ENCODE data around the gene SEC61A1. TPM values are rescaled to one million over a fixed set of nuclear protein-coding genes. Genes with fewer than 3 reads are reported as not detected.

Gene SEC61A1
- total and polyA plus RNA-seq, 8 donors = 36.8 to 200 (median 80.7) TPM

GRCh38 chr3:128063865-128064264 is 11.6 kb downstream of the SEC61A1 start:
- no peak for DNase-seq
- Histone ChIP-seq H3K27ac (no peak overlapping the region), H3K27me3 (no peaks in the 10 kb centered on the region), H3K36me3 (peaks cover 100% of the 10 kb centered on the region in 4 donors), H3K4me3 (no peak overlapping the region), H3K9me3 (no peaks in the 10 kb centered on the region), H3K4me1 (no peaks in the 10 kb centered on the region)
- TF ChIP-seq POLR2A (IDR thresholded peaks at IDR 0.05) = no peak
- TF ChIP-seq EP300 (IDR thresholded peaks at IDR 0.05) = no peak
- no peak for TF ChIP-seq POLR2AphosphoS5 (IDR thresholded peaks at IDR 0.05)
- TF ChIP-seq CTCF (IDR thresholded peaks at IDR 0.05) = no peak
- 85 to 100% (median 92%) methylated on average over 2 of the region's 2 CpGs for WGBS, 5 donors
- intact Hi-C loops (cut with DNase I; ENCODE audit: low total_unique reads) = no loop called here

GRCh38 chr3:128064962-128065361 is 12.7 kb downstream of the SEC61A1 start:
- DNase-seq = no peak
- 87 to 93% (median 89%) methylated on average over 6 of the region's 6 CpGs for WGBS, 5 donors
- no peaks in the 10 kb centered on the region for H3K4me1 ChIP-seq
- no peaks in the 10 kb centered on the region for H3K27me3 ChIP-seq
- TF ChIP-seq POLR2AphosphoS5 (IDR thresholded peaks at IDR 0.05) (no peak), POLR2A (IDR thresholded peaks at IDR 0.05) (no peak), CTCF (IDR thresholded peaks at IDR 0.05) (no peak), EP300 (IDR thresholded peaks at IDR 0.05) (no peak)
- H3K9me3 ChIP-seq = no peaks in the 10 kb centered on the region
- no peak overlapping the region for H3K4me3 ChIP-seq
- peaks cover 100% of the 10 kb centered on the region in 4 donors for H3K36me3 ChIP-seq
- intact Hi-C loops (cut with DNase I; ENCODE audit: low total_unique reads) = no loop called here
- no peak overlapping the region for H3K27ac ChIP-seq

GRCh38 chr3:128066114-128066513 is 13.9 kb downstream of the SEC61A1 start:
- H3K36me3 ChIP-seq = peaks cover 100% of the 10 kb centered on the region in 4 donors

GRCh38 chr3:128066676-128067075 is 14.4 kb downstream of the SEC61A1 start:
- no peak for DNase-seq
- Histone ChIP-seq H3K9me3 (no peaks in the 10 kb centered on the region), H3K4me1 (peaks cover 0 to 10% (median under 1%) of the 10 kb centered on the region in 4 donors), H3K36me3 (peaks cover 100% of the 10 kb centered on the region in 4 donors), H3K27me3 (no peaks in the 10 kb centered on the region), H3K4me3 (no peak overlapping the region), H3K27ac (no peak overlapping the region)
- 85 to 92% (median 88%) methylated on average over 9 of the region's 9 CpGs for WGBS, 5 donors
- intact Hi-C loops (cut with DNase I; ENCODE audit: low total_unique reads) = no loop called here
- TF ChIP-seq POLR2A (IDR thresholded peaks at IDR 0.05) (no peak), CTCF (IDR thresholded peaks at IDR 0.05) (no peak), POLR2AphosphoS5 (IDR thresholded peaks at IDR 0.05) (no peak), EP300 (IDR thresholded peaks at IDR 0.05) (no peak)

More at GRCh38 chr3:128066114-128066513, 13.9 kb downstream of the SEC61A1 start:
- intact Hi-C loops (cut with DNase I; ENCODE audit: low total_unique reads) = no loop called here
- Histone ChIP-seq H3K4me3 (no peak overlapping the region), H3K9me3 (no peaks in the 10 kb centered on the region), H3K4me1 (peaks cover 0 to 4% (median 0%) of the 10 kb centered on the region in 4 donors), H3K27ac (no peak overlapping the region), H3K27me3 (no peaks in the 10 kb centered on the region)
- TF ChIP-seq CTCF (IDR thresholded peaks at IDR 0.05) (no peak), POLR2A (IDR thresholded peaks at IDR 0.05) (no peak), EP300 (IDR thresholded peaks at IDR 0.05) (no peak), POLR2AphosphoS5 (IDR thresholded peaks at IDR 0.05) (no peak)
- no peak for DNase-seq
- WGBS, 5 donors = 87 to 94% (median 89%) methylated on average over 4 of the region's 4 CpGs
